PFSK-1 (cell line): ENCODE data around the gene SGSH.

Experiments
- FOXP2 ChIP-seq: optimal IDR thresholded peaks from 2 replicates; pipeline ENCODE3; 2011; ENCODE audit warnings: borderline replicate concordance, control low read depth, inconsistent platforms; ENCODE audit not compliant: insufficient read depth; ENCODE audit errors: extremely low read length, extremely low read depth
- POLR2AphosphoS5 ChIP-seq: IDR thresholded peaks from 2 replicates; pipeline ENCODE4 v1.6.1; 2012; ENCODE audit warnings: low read depth, mild to moderate bottlenecking, control low read depth, low read length, moderate library complexity
- REST ChIP-seq, 2 experiments: IDR thresholded peaks; 2 replicates each; pipeline versions ENCODE4 v1.6.1 to v1.8.0; 2011 to 2012; ENCODE audit warnings: low read depth in 2 of 2, low read length in 2 of 2, control low read depth in 1 of 2, inconsistent platforms in 1 of 2, mild to moderate bottlenecking in 1 of 2, moderate library complexity in 1 of 2; ENCODE audit not compliant: insufficient read depth in 1 of 2
- SIN3A ChIP-seq: IDR thresholded peaks from 2 replicates; pipeline ENCODE4 v1.6.1; 2012; ENCODE audit warnings: mild to moderate bottlenecking, low read length, moderate library complexity, borderline replicate concordance; ENCODE audit not compliant: insufficient read depth
- TAF1 ChIP-seq: IDR thresholded peaks from 2 replicates; pipeline ENCODE4 v1.6.1; 2012; ENCODE audit warnings: low read length, control low read depth, borderline replicate concordance; ENCODE audit not compliant: insufficient read depth

The SGSH gene

GRCh38 chr17:80182845-80183223 lies 37.3 kb downstream of the SGSH start:
- TF ChIP-seq POLR2AphosphoS5 (no peak), FOXP2 (no peak)

- TF ChIP-seq FOXP2 = no peak
- no peak for TF ChIP-seq REST (IDR thresholded peaks at IDR 0.05; ENCODE audit: insufficient read depth in 1 of 2, low read depth in 2 of 2, low read length in 2 of 2)
Observed at GRCh38 chr17:80182118-80182844, 37.9 kb downstream of the SGSH start.

GRCh38 chr17:80181431-80181830 lies 38.7 kb downstream of the SGSH start:
- no peak for TF ChIP-seq REST (IDR thresholded peaks at IDR 0.05; ENCODE audit: insufficient read depth in 1 of 2, low read depth in 2 of 2, low read length in 2 of 2)
- TF ChIP-seq SIN3A = no peak
- no peak for TF ChIP-seq TAF1
- no peak for TF ChIP-seq POLR2AphosphoS5
- TF ChIP-seq FOXP2 = no peak

- TF ChIP-seq REST (IDR thresholded peaks at IDR 0.05; ENCODE audit: insufficient read depth in 1 of 2, low read depth in 2 of 2, low read length in 2 of 2) = no peak
Observed at GRCh38 chr17:80180192-80180591, 39.9 kb downstream of the SGSH start.

GRCh38 chr17:80177986-80178595 lies 42.0 kb downstream of the SGSH start:
- TF ChIP-seq FOXP2 (no peak), TAF1 (no peak), REST (IDR thresholded peaks at IDR 0.05; ENCODE audit: insufficient read depth in 1 of 2, low read depth in 2 of 2, low read length in 2 of 2) (no peak), SIN3A (no peak), POLR2AphosphoS5 (no peak)
